Left cardiac atrium (tissue), 4 donors: ENCODE measurements around the gene ZNF621. TPM values are rescaled to one million over a fixed set of nuclear protein-coding genes. Genes with fewer than 3 reads are reported as not detected.

Experiments used
- ATAC-seq, 2 donors: fragments of 200-7000 bp; cut with Tn5 transposase; one replicate each; pipeline ENCODE4 v1.9.1; 2020; ENCODE audit warnings: mild to moderate bottlenecking in 2 of 2, moderate library complexity in 2 of 2
- DNase-seq: peaks from one replicate; pipeline ENCODE4 v3.0.0-alpha.2; 2020
- intact Hi-C, 2 donors: fragments of 100-400 bp; cut with DNase I; formaldehyde crosslinking; loops; one replicate each; pipeline versions ENCODE4 v1.14.1 to v1.15.1; 2022 to 2023
- total RNA-seq, 2 donors: library from RNA; stranded (reverse); fragmentation: NEBNext Ultra II Directional; extraction: Animal tissue kit (Norgen Biotek cat#: 25700); gene quantifications; one replicate each; pipeline ENCODE4 v1.2.1, GENCODE V29; 2021
- donor health status: DM: no; HTN: yes; CAD: no.
- donor health status: DM: no; HTN: yes; CAD: no; lungs with severe emphysema.
- donor health status: DM: yes; HTN: yes; CAD: no.
- donor health status: Dilated cardiomyopathy.

The ZNF621 gene
- total RNA-seq, 2 donors from 2014 or later: 10.7 to 12.4 TPM

- ATAC-seq (no peak), DNase-seq (no peak)
- intact Hi-C loops: loop anchor here in 1 of 2 donors (10.0 kb wide), 3 partner anchors 289 to 439 kb away; no protein-coding TSS in a partner anchor
Measured at GRCh38 chr3:40585381-40586016, 60.7 kb downstream of the ZNF621 start.

DNA sequence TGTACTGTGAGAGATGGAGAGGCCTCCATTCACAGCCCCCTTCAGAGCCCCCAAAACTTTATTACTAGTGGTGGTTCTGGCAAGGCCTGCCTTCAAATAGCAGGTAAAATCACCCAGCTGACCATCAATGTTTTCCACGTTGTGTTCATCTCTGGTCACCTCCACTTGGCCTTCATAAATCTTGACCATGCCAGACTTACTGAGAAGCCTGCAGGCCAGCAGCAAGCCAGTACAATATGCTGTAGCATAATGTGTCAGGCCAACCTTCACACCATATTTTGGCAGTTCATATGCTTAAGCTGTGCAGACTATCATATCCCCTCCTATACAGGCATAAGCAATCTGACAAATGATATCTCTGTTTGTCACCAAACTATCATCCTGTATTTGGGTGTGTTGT lies 62.1 kb downstream of the ZNF621 start:
- intact Hi-C loops: loop anchor here in 1 of 2 donors (10.0 kb wide), 3 partner anchors 288 to 438 kb away; no protein-coding TSS in a partner anchor
- ATAC-seq (no peak), DNase-seq (no peak)

DNA sequence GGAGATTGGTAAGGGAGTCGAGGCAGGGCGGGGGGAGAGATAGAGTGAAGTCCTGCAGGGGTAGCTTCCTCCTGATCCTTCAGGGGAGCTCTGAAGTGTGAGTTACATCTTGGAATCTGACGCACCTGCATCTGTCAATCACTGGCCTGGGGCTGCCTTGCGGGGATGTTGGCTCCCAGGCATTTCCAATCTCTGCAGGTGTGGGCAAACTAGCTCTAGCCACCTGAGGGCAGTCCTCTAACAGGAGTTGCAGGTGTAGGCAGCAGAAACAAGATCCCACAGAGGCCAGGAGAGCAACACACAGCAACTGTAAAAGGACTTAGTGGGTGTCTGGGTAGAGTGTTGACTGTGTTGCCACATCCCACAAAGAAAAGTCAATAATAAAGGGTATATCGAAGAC lies 63.6 kb downstream of the ZNF621 start:
- intact Hi-C loops: loop anchor here in 1 of 2 donors (10.0 kb wide), 3 partner anchors 286 to 436 kb away; no protein-coding TSS in a partner anchor
- DNase-seq (no peak), ATAC-seq (no peak)

Other genes with a start within 250 kb of the ZNF621 start
- 100 to 1,000 TPM; 194 to 210 TPM for gene EIF1B, start 215.3 kb upstream of the ZNF621 start, total RNA-seq
- gene ENTPD3, start 137.8 kb upstream of the ZNF621 start, total RNA-seq: under 1 TPM; 0.10 to 0.29 TPM
- gene RPL14, start 67.6 kb upstream of the ZNF621 start, total RNA-seq: 1,000 to 10,000 TPM; 1,044 to 1,097 TPM
- gene ZNF619, start 47.8 kb upstream of the ZNF621 start, total RNA-seq: 1 to 10 TPM; 3.8 to 4.2 TPM
- 1 to 10 TPM; 2.5 to 3.3 TPM for gene ZNF620, start 18.9 kb upstream of the ZNF621 start, total RNA-seq